ENCODE results near the gene ST6GALNAC3.
"Not testable (repeated sequence)": the region's sequence is repeated elsewhere in the genome, so short reads cannot be mapped to it uniquely, and the experiment has no call there.

Gene ST6GALNAC3

GRCh38 chr1:76109901-76110560 lies 35.5 kb downstream of the ST6GALNAC3 start:
- H3K4me3 ChIP-seq (ENCODE audit: control insufficient read depth, low read depth, low read length), result no peak overlapping the region
- no peak for DNase-seq (ENCODE audit: low read depth)
- no peak for TF ChIP-seq CTCF (IDR thresholded peaks at IDR 0.05; ENCODE audit: control insufficient read depth, insufficient read depth, low read depth, low read length, missing control alignments)

GRCh38 chr1:76110666-76111065 lies 36.1 kb downstream of the ST6GALNAC3 start:
- no peak overlapping the region for H3K4me3 ChIP-seq (ENCODE audit: control insufficient read depth, low read depth, low read length)
- DNase-seq (ENCODE audit: low read depth), result no peak
- TF ChIP-seq CTCF (IDR thresholded peaks at IDR 0.05; ENCODE audit: control insufficient read depth, insufficient read depth, low read depth, low read length, missing control alignments), result no peak

GRCh38 chr1:76112321-76112720 lies 37.8 kb downstream of the ST6GALNAC3 start:
- DNase-seq (ENCODE audit: low read depth); H3K4me3 ChIP-seq (ENCODE audit: control insufficient read depth, low read depth, low read length): not testable (repeated sequence)

- no peak overlapping the region for H3K4me3 ChIP-seq (ENCODE audit: control insufficient read depth, low read depth, low read length)
- no peak for TF ChIP-seq CTCF (IDR thresholded peaks at IDR 0.05; ENCODE audit: control insufficient read depth, insufficient read depth, low read depth, low read length, missing control alignments)
- DNase-seq (ENCODE audit: low read depth), result no peak
These were observed 38.9 kb downstream of the ST6GALNAC3 start for GRCh38 chr1:76113446-76113845.

- H3K4me3 ChIP-seq (ENCODE audit: control insufficient read depth, low read depth, low read length), result no peak overlapping the region
- DNase-seq (ENCODE audit: low read depth), result no peak
- no peak for TF ChIP-seq CTCF (IDR thresholded peaks at IDR 0.05; ENCODE audit: control insufficient read depth, insufficient read depth, low read depth, low read length, missing control alignments)
These were observed 40.6 kb downstream of the ST6GALNAC3 start for GRCh38 chr1:76115171-76115570.

- H3K4me3 ChIP-seq (ENCODE audit: control insufficient read depth, low read depth, low read length), result no peak overlapping the region
- TF ChIP-seq CTCF (IDR thresholded peaks at IDR 0.05; ENCODE audit: control insufficient read depth, insufficient read depth, low read depth, low read length, missing control alignments), result no peak
- DNase-seq (ENCODE audit: low read depth), result no peak
These were observed 47.3 kb downstream of the ST6GALNAC3 start for GRCh38 chr1:76121850-76122249.

GRCh38 chr1:76122271-76122670 lies 47.7 kb downstream of the ST6GALNAC3 start:
- TF ChIP-seq CTCF (IDR thresholded peaks at IDR 0.05; ENCODE audit: control insufficient read depth, insufficient read depth, low read depth, low read length, missing control alignments), result no peak
- no peak for DNase-seq (ENCODE audit: low read depth)
- no peak overlapping the region for H3K4me3 ChIP-seq (ENCODE audit: control insufficient read depth, low read depth, low read length)

GRCh38 chr1:76123411-76124064 lies 49.0 kb downstream of the ST6GALNAC3 start:
- H3K4me3 ChIP-seq (ENCODE audit: control insufficient read depth, low read depth, low read length); DNase-seq (ENCODE audit: low read depth): not testable (repeated sequence)
